ENCODE data around the gene RDH8.

The RDH8 gene

GRCh38 chr19:10006335-10006708 is 7.0 kb upstream of the RDH8 start:
- no peaks in the 10 kb centered on the region for H3K9me3 ChIP-seq (ENCODE audit: low read length)
- H3K4me3 ChIP-seq (ENCODE audit: low read depth, low read length, poor library complexity, severe bottlenecking), result no peak overlapping the region
- H3K36me3 ChIP-seq (ENCODE audit: insufficient read depth, low read length), result no peaks in the 10 kb centered on the region
- no peak overlapping the region for H3K27ac ChIP-seq (ENCODE audit: low read depth, low read length, poor library complexity, severe bottlenecking)
- no peak overlapping the region for H2AFZ ChIP-seq (ENCODE audit: low read length)
- H3K4me2 ChIP-seq (ENCODE audit: low read length), result no peak overlapping the region
- no peaks in the 10 kb centered on the region for H4K20me1 ChIP-seq (ENCODE audit: insufficient read depth, low read length)
- TF ChIP-seq EZH2 (IDR thresholded peaks at IDR 0.05; ENCODE audit: borderline replicate concordance, low read length) (no peak), CTCF (IDR thresholded peaks at IDR 0.05; ENCODE audit: low read length) (no peak)
- H3K27me3 ChIP-seq (ENCODE audit: insufficient read depth, low read length), result no peaks in the 10 kb centered on the region; the same call in 1 of the 2 replicates
- H3K79me2 ChIP-seq (ENCODE audit: insufficient read depth, low read length), result no peaks in the 10 kb centered on the region
- H3K9me2 ChIP-seq (ENCODE audit: low read depth, low read length), result no peaks in the 10 kb centered on the region
- no peaks in the 10 kb centered on the region for H3F3A ChIP-seq (ENCODE audit: insufficient read depth, low read length)
- no peak overlapping the region for H3K9ac ChIP-seq (ENCODE audit: low read length)
- no peaks in the 10 kb centered on the region for H3K4me1 ChIP-seq (ENCODE audit: insufficient read depth, low read length, severe bottlenecking)

GRCh38 chr19:10006752-10007323 is 6.4 kb upstream of the RDH8 start:
- no peaks in the 10 kb centered on the region for H4K20me1 ChIP-seq (ENCODE audit: insufficient read depth, low read length)
- no peaks in the 10 kb centered on the region; the same call in 1 of the 2 replicates for H3K27me3 ChIP-seq (ENCODE audit: insufficient read depth, low read length)
- H3K4me3 ChIP-seq (ENCODE audit: low read depth, low read length, poor library complexity, severe bottlenecking), result no peak overlapping the region
- no peak overlapping the region for H3K4me2 ChIP-seq (ENCODE audit: low read length)
- no peak for TF ChIP-seq EZH2 (IDR thresholded peaks at IDR 0.05; ENCODE audit: borderline replicate concordance, low read length)
- H3K9me2 ChIP-seq (ENCODE audit: low read depth, low read length), result no peaks in the 10 kb centered on the region
- no peaks in the 10 kb centered on the region for H3K9me3 ChIP-seq (ENCODE audit: low read length)
- H3K9ac ChIP-seq (ENCODE audit: low read length), result no peak overlapping the region
- no peak overlapping the region for H3K27ac ChIP-seq (ENCODE audit: low read depth, low read length, poor library complexity, severe bottlenecking)
- H3K79me2 ChIP-seq (ENCODE audit: insufficient read depth, low read length), result no peaks in the 10 kb centered on the region
- no peaks in the 10 kb centered on the region for H3F3A ChIP-seq (ENCODE audit: insufficient read depth, low read length)
- H3K36me3 ChIP-seq (ENCODE audit: insufficient read depth, low read length), result no peaks in the 10 kb centered on the region
- no peak overlapping the region for H2AFZ ChIP-seq (ENCODE audit: low read length)
- no peaks in the 10 kb centered on the region for H3K4me1 ChIP-seq (ENCODE audit: insufficient read depth, low read length, severe bottlenecking)

- TF ChIP-seq EZH2 (IDR thresholded peaks at IDR 0.05; ENCODE audit: borderline replicate concordance, low read length), result no peak
- no peak for TF ChIP-seq CTCF (IDR thresholded peaks at IDR 0.05; ENCODE audit: low read length)
- Histone ChIP-seq H4K20me1 (ENCODE audit: insufficient read depth, low read length) (no peaks in the 10 kb centered on the region), H3K9ac (ENCODE audit: low read length) (no peak overlapping the region), H3K4me1 (ENCODE audit: insufficient read depth, low read length, severe bottlenecking) (no peaks in the 10 kb centered on the region), H3K36me3 (ENCODE audit: insufficient read depth, low read length) (no peaks in the 10 kb centered on the region), H3K27ac (ENCODE audit: low read depth, low read length, poor library complexity, severe bottlenecking) (no peak overlapping the region), H3K4me2 (ENCODE audit: low read length) (no peak overlapping the region), H3K9me3 (ENCODE audit: low read length) (no peaks in the 10 kb centered on the region), H2AFZ (ENCODE audit: low read length) (no peak overlapping the region), H3K9me2 (ENCODE audit: low read depth, low read length) (no peaks in the 10 kb centered on the region), H3K79me2 (ENCODE audit: insufficient read depth, low read length) (no peaks in the 10 kb centered on the region), H3K27me3 (ENCODE audit: insufficient read depth, low read length) (no peaks in the 10 kb centered on the region; the same call in 1 of the 2 replicates), H3K4me3 (ENCODE audit: low read depth, low read length, poor library complexity, severe bottlenecking) (no peak overlapping the region), H3F3A (ENCODE audit: insufficient read depth, low read length) (no peaks in the 10 kb centered on the region)
Observed at GRCh38 chr19:10007371-10008183, 5.7 kb upstream of the RDH8 start.
